Endothelial cell of umbilical vein (primary cell): ENCODE measurements around the gene SURF1. TPM values are rescaled to one million over a fixed set of nuclear protein-coding genes. Genes with fewer than 3 reads are reported as not detected.

Experiments
- BruUV-seq: library from RNA; stranded (reverse); fragments of 400-500 nt; replicated peaks from 2 replicates; lab custom pipeline; 2021; lab: Mats Ljungman, UMichigan
- CTCF ChIA-PET: fragments of 300-600, 350-600 bp; sonication (Branson Sonifier 250); formaldehyde crosslinking; loops from one replicate; lab custom pipeline; 2021; ENCODE audit warnings: antibody characterized with exemption, inconsistent platforms; lab: Charles Lee
- POLR2A ChIA-PET: fragments of 300-600, 350-600 bp; sonication (Branson Sonifier 250); formaldehyde crosslinking; loops from one replicate; lab custom pipeline; 2021; ENCODE audit warnings: antibody characterized with exemption, inconsistent platforms; lab: Charles Lee
- DNase-seq: peaks from one replicate; pipeline ENCODE4 v3.0.0-alpha.2; 2011; ENCODE audit warnings: low read depth, low spot score
- FAIRE-seq: peaks from 2 replicates; lab custom pipeline; 2011; peaks lifted over from hg19 to GRCh38; lab: Jason Lieb, UNC
- H2AFZ ChIP-seq: 2 replicates; pipeline ENCODE4 v1.6.0; 2012; ENCODE audit warnings: low read depth, low read length, control low read depth, inconsistent platforms
- H3K27ac ChIP-seq: 2 replicates; pipeline ENCODE4 v1.5.1; 2011; ENCODE audit warnings: low read depth, mild to moderate bottlenecking, control low read depth, low read length, moderate library complexity; ENCODE audit not compliant: insufficient read depth
- H3K27me3 ChIP-seq, 2 experiments: 2 replicates each; pipeline versions ENCODE4 v1.6.0 to v1.6.1; 2011; ENCODE audit warnings: low read length in 2 of 2, mixed read lengths in 1 of 2; ENCODE audit not compliant: control insufficient read depth in 2 of 2, insufficient read depth in 2 of 2
- H3K36me3 ChIP-seq, 2 experiments: 2 replicates in 1 of 2; 3 replicates in 1 of 2; pipeline ENCODE4 v1.5.1; 2011; ENCODE audit warnings: low read length in 2 of 2, mild to moderate bottlenecking in 1 of 2, moderate library complexity in 1 of 2; ENCODE audit not compliant: control insufficient read depth in 2 of 2, insufficient read depth in 2 of 2; ENCODE audit errors: extremely low read depth in 1 of 2
- H3K4me1 ChIP-seq: 3 replicates; pipeline ENCODE4 v1.5.1; 2011; ENCODE audit warnings: mild to moderate bottlenecking, low read length; ENCODE audit not compliant: control insufficient read depth, insufficient read depth; ENCODE audit errors: extremely low read depth
- H3K4me2 ChIP-seq: 2 replicates; pipeline ENCODE4 v1.6.1; 2011; ENCODE audit warnings: low read length, control low read depth, mixed read lengths; ENCODE audit not compliant: insufficient read depth
- H3K4me3 ChIP-seq, 3 experiments: fragments of 200-600 bp in 1 of 3; sonication (generic), shearing (Covaris generic) in 1 of 3; replicated peaks in 1 of 3; 2 replicates each; pipeline ENCODE4 v1.5.1; 2011 to 2016; ENCODE audit warnings: control low read depth in 3 of 3, low read length in 3 of 3, mild to moderate bottlenecking in 2 of 3, inconsistent platforms in 1 of 3, low read depth in 1 of 3, moderate library complexity in 1 of 3; ENCODE audit not compliant: insufficient read depth in 1 of 3
- H3K79me2 ChIP-seq: 2 replicates; pipeline ENCODE4 v1.6.0; 2012; ENCODE audit warnings: low read length, inconsistent platforms; ENCODE audit not compliant: control insufficient read depth, insufficient read depth
- H3K9ac ChIP-seq: replicated peaks from 2 replicates; pipeline ENCODE3; 2011; ENCODE audit warnings: low read length, control low read depth; ENCODE audit not compliant: insufficient read depth; ENCODE audit errors: extremely low read depth
- H3K9me1 ChIP-seq: replicated peaks from 3 replicates; pipeline ENCODE4 v1.6.0; 2011; ENCODE audit warnings: mild to moderate bottlenecking, low read length; ENCODE audit not compliant: control insufficient read depth, insufficient read depth; ENCODE audit errors: extremely low read depth
- H3K9me3 ChIP-seq: replicated peaks from 2 replicates; pipeline ENCODE4 v1.5.1; 2012; ENCODE audit warnings: low read length, inconsistent platforms; ENCODE audit not compliant: control insufficient read depth, insufficient read depth
- H4K20me1 ChIP-seq: replicated peaks from 2 replicates; pipeline ENCODE3; 2011; ENCODE audit warnings: mild to moderate bottlenecking, low read length; ENCODE audit not compliant: control insufficient read depth, insufficient read depth; ENCODE audit errors: extremely low read depth
- GATA2 ChIP-seq: IDR thresholded peaks from 2 replicates; pipeline ENCODE4 v1.7.0; 2011; ENCODE audit warnings: low read depth, mild to moderate bottlenecking, moderate library complexity, mixed read lengths, low read length; ENCODE audit not compliant: insufficient read length, insufficient read depth
- JUN ChIP-seq: IDR thresholded peaks from 2 replicates; pipeline ENCODE4 v1.6.1; 2011; ENCODE audit warnings: borderline replicate concordance, low read depth; ENCODE audit not compliant: insufficient read length, insufficient read depth
- dilution Hi-C: fragments of 300-500 bp; cut with MboI; formaldehyde crosslinking; loops from one replicate; pipeline ENCODE4 v1.15.0; 2019; ENCODE audit warnings: low sequenced_read_pairs; ENCODE audit not compliant: extremely low pct_ligation_motif_present
- intact Hi-C: fragments of 100-400 bp; cut with micrococcal nuclease; formaldehyde crosslinking; loops from one replicate; pipeline ENCODE4 v1.10.0; 2022
- polyA plus RNA-seq, 4 experiments: library from polyadenylated mRNA; depleted of rRNA in 3 of 4; stranded (reverse) in 3 of 4; unstranded in 1 of 4; fragments of >200 nt; gene quantifications; 2 replicates each; pipeline versions ENCODE4 v1.2.1 to v1.2.3, GENCODE V29; 2011 to 2012; ENCODE audit warnings: missing spikeins in 1 of 4
- total RNA-seq: library from RNA; stranded (reverse); gene quantifications from 2 replicates; pipeline ENCODE4 v1.2.3, GENCODE V29; 2021
- TF ChIP-seq, protein P1 (sequence below), 2 donors: IDR thresholded peaks; 1 replicate in 1 of 2; 2 replicates in 1 of 2; pipeline ENCODE4 v1.5.1; 2011; ENCODE audit warnings: low read length in 2 of 2, mild to moderate bottlenecking in 2 of 2, moderate library complexity in 2 of 2, control low read depth in 1 of 2, inconsistent platforms in 1 of 2, low read depth in 1 of 2; ENCODE audit not compliant: insufficient read depth in 1 of 2; ENCODE audit errors: extremely low read depth in 1 of 2

Gene SURF1
- total and polyA plus RNA-seq, 2 donors (not counting 3 experiments of a cell fraction or from before 2014, with no cell fraction given) = 22.8 to 27.1 TPM

- CTCF ChIA-PET = interaction anchor here (1.0 to 1.3 kb wide), 3 partner anchors 15 to 128 kb away, joined by 3 to 4 read pairs (median 4); no protein-coding TSS in a partner anchor
- dilution Hi-C loops = no loop called here
- no peak for FAIRE-seq
Observed at GRCh38 chr9:133357656-133358055, 1.4 kb upstream of the SURF1 start.

More at GRCh38 chr9:133357656-133358055, 1.4 kb upstream of the SURF1 start:
- no peak overlapping the region for H2AFZ ChIP-seq
- H3K27me3 ChIP-seq = no peaks in the 10 kb centered on the region
- H3K9me3 ChIP-seq = no peaks in the 10 kb centered on the region
- no peak overlapping the region for H3K4me2 ChIP-seq
- BruUV-seq = no TSS peak
- no peak overlapping the region for H3K27ac ChIP-seq
- no peak overlapping the region for H3K4me3 ChIP-seq
- no peak overlapping the region for H3K9ac ChIP-seq
- intact Hi-C loops = loop anchor here (2.0 kb wide), 1 partner anchor 121 kb away; the partner anchor contains the start of gene SLC2A6
- TF ChIP-seq JUN (no peak), GATA2 (no peak)
- TF ChIP-seq, protein P1, sequence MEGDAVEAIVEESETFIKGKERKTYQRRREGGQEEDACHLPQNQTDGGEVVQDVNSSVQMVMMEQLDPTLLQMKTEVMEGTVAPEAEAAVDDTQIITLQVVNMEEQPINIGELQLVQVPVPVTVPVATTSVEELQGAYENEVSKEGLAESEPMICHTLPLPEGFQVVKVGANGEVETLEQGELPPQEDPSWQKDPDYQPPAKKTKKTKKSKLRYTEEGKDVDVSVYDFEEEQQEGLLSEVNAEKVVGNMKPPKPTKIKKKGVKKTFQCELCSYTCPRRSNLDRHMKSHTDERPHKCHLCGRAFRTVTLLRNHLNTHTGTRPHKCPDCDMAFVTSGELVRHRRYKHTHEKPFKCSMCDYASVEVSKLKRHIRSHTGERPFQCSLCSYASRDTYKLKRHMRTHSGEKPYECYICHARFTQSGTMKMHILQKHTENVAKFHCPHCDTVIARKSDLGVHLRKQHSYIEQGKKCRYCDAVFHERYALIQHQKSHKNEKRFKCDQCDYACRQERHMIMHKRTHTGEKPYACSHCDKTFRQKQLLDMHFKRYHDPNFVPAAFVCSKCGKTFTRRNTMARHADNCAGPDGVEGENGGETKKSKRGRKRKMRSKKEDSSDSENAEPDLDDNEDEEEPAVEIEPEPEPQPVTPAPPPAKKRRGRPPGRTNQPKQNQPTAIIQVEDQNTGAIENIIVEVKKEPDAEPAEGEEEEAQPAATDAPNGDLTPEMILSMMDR (IDR thresholded peaks at IDR 0.05; ENCODE audit: extremely low read depth in 1 of 2, insufficient read depth in 1 of 2, low read depth in 1 of 2, low read length in 2 of 2) = no peak
- no peaks in the 10 kb centered on the region for H3K79me2 ChIP-seq
- H3K36me3 ChIP-seq = peaks cover 11 to 24% of the 10 kb centered on the region in 2 experiments
- POLR2A ChIA-PET = interaction anchor here (1.5 kb wide), 1 partner anchor 9 kb away, joined by 10 read pairs; the partner anchor contains the start of genes MED22 and RPL7A
- H4K20me1 ChIP-seq = no peaks in the 10 kb centered on the region
- H3K4me1 ChIP-seq = peaks cover 10% of the 10 kb centered on the region
- H3K9me1 ChIP-seq = no peaks in the 10 kb centered on the region
- DNase-seq = no peak
